Dendritic cell treated with granulocyte-macrophage colony-stimulating factor and Interleukin-4, amounts not matched to agents 40 ng/mL and 50 ng/mL, for 4 days (primary cell): ENCODE measurements around the gene GLYATL3.

Experiments used
- H3K27ac Mint-ChIP-seq: one replicate; pipeline ENCODE4 v1.8.0; 2022; ENCODE audit warnings: mild to moderate bottlenecking, mixed read lengths
- H3K27me3 Mint-ChIP-seq: one replicate; pipeline ENCODE4 v1.8.0; 2022; ENCODE audit warnings: mild to moderate bottlenecking, mixed read lengths
- H3K36me3 Mint-ChIP-seq: one replicate; pipeline ENCODE4 v1.8.0; 2022; ENCODE audit warnings: low read depth, mixed read lengths
- H3K4me1 Mint-ChIP-seq: one replicate; pipeline ENCODE4 v1.8.0; 2022; ENCODE audit warnings: low read depth, mixed read lengths
- H3K4me3 Mint-ChIP-seq: one replicate; pipeline ENCODE4 v1.8.0; 2022; ENCODE audit warnings: mild to moderate bottlenecking, moderate library complexity, mixed read lengths
- H3K9me3 Mint-ChIP-seq: one replicate; pipeline ENCODE4 v1.8.0; 2022; ENCODE audit warnings: mixed read lengths
- intact Hi-C: fragments of 100-400 bp; cut with micrococcal nuclease; formaldehyde crosslinking; loops from one replicate; pipeline ENCODE4 v1.15.0; 2022

Gene GLYATL3

DNA sequence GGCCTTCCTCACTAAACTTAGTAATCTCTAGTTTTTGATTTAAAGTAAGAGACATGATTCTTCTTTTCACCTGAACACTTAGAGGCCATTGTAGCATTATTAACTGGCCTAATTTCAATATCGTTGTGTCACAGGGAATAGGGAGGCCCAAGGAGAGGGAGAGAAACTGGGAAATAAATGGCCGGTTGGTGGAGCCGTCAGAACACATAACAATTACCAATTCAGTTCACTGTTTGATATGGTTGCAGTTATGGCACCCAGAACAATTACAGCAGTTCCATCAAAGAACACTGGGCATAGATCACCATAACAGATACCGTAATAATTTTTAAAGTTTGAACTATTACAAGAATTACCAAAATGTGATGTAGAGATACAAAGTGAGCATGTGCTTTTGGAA lies 9.1 kb upstream of the GLYATL3 start:
- no peak overlapping the region for H3K4me3 Mint-ChIP-seq
- H3K9me3 Mint-ChIP-seq = no peaks in the 10 kb centered on the region
- H3K36me3 Mint-ChIP-seq = peaks cover 30% of the 10 kb centered on the region
- no peaks in the 10 kb centered on the region for H3K4me1 Mint-ChIP-seq
- no peaks in the 10 kb centered on the region for H3K27me3 Mint-ChIP-seq
- H3K27ac Mint-ChIP-seq = no peak overlapping the region
- intact Hi-C loops = no loop called here

- intact Hi-C loops = no loop called here
- H3K4me3 Mint-ChIP-seq = no peak overlapping the region
- no peaks in the 10 kb centered on the region for H3K27me3 Mint-ChIP-seq
- H3K36me3 Mint-ChIP-seq = no peaks in the 10 kb centered on the region
- H3K27ac Mint-ChIP-seq = no peak overlapping the region
- no peaks in the 10 kb centered on the region for H3K9me3 Mint-ChIP-seq
- no peaks in the 10 kb centered on the region for H3K4me1 Mint-ChIP-seq
Measured at GRCh38 chr6:49497304-49497703, 2.4 kb upstream of the GLYATL3 start.

DNA sequence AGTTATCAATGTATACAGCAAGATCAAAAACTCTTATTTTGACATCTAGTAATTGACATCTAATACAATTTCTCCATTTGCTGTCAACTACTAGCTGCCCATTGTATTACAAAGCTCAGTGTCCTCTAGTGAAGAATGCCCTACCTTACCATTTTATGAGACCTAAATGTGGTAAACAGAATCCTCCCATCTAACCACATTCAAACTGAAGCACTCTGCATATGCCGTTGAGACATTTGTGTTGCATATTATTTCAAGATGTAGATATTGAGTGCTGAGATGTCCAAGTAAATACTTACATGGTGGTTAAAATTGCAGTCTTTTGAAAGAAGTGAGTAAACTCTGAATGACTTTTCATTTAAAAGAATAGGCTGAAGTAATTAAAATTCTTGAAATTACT lies 597 bp upstream of the GLYATL3 start:
- H3K9me3 Mint-ChIP-seq = no peaks in the 10 kb centered on the region
- no peak overlapping the region for H3K4me3 Mint-ChIP-seq
- intact Hi-C loops = no loop called here
- no peak overlapping the region for H3K27ac Mint-ChIP-seq
- H3K4me1 Mint-ChIP-seq = no peaks in the 10 kb centered on the region
- no peaks in the 10 kb centered on the region for H3K27me3 Mint-ChIP-seq
- H3K36me3 Mint-ChIP-seq = no peaks in the 10 kb centered on the region

- intact Hi-C loops = no loop called here
- H3K9me3 Mint-ChIP-seq = peaks cover 7% of the 10 kb centered on the region
Measured at GRCh38 chr6:49504666-49505065, 4.9 kb downstream of the GLYATL3 start.

DNA sequence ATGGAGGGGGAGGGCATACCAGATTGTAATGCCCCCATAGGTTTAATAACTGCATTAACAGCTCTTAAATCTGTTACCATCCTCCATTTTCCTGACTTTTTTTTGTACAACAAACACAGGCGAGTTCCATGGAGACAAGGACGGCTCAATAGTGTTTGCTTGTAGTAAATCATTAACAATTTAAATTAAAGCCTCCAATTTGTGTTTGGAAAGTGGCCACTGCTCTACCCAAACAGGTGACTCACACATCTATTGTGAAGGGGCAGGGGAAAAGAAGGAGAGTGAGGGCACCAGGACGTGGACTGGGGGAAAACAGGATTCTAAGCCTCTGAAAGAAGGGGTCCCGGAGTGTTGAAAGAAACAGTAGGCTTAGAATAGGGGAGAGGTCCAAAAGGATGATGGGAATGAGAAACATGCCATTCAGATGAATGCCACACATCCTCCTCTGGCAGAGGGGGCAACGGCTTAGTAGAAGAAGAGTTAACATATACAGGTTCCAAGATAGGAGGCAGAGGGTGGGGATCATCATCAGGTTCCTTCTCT lies 6.9 kb downstream of the GLYATL3 start:
- Mint-ChIP-seq H3K4me1 (no peaks in the 10 kb centered on the region), H3K27me3 (no peaks in the 10 kb centered on the region)

More at GRCh38 chr6:49504666-49505065, 4.9 kb downstream of the GLYATL3 start:
- H3K27me3 Mint-ChIP-seq = no peaks in the 10 kb centered on the region
- H3K4me3 Mint-ChIP-seq = no peak overlapping the region
- no peaks in the 10 kb centered on the region for H3K4me1 Mint-ChIP-seq
- H3K27ac Mint-ChIP-seq = no peak overlapping the region
- H3K36me3 Mint-ChIP-seq = no peaks in the 10 kb centered on the region

GRCh38 chr6:49509342-49509741 lies 9.6 kb downstream of the GLYATL3 start:
- intact Hi-C loops = no loop called here
- no peak overlapping the region for H3K4me3 Mint-ChIP-seq
- H3K27me3 Mint-ChIP-seq = no peaks in the 10 kb centered on the region

More for the DNA sequence above, 6.9 kb downstream of the GLYATL3 start:
- Mint-ChIP-seq H3K36me3 (no peaks in the 10 kb centered on the region), H3K4me3 (no peak overlapping the region), H3K27ac (no peak overlapping the region), H3K9me3 (peaks cover 7% of the 10 kb centered on the region)
- intact Hi-C loops = no loop called here

GRCh38 chr6:49513153-49513989 lies 13.6 kb downstream of the GLYATL3 start:
- Mint-ChIP-seq H3K27ac (no peak overlapping the region), H3K4me1 (no peaks in the 10 kb centered on the region), H3K36me3 (no peaks in the 10 kb centered on the region), H3K27me3 (peaks cover 6% of the 10 kb centered on the region), H3K9me3 (no peaks in the 10 kb centered on the region), H3K4me3 (no peak overlapping the region)
- intact Hi-C loops = no loop called here

More at GRCh38 chr6:49509342-49509741, 9.6 kb downstream of the GLYATL3 start:
- Mint-ChIP-seq H3K4me1 (no peaks in the 10 kb centered on the region), H3K36me3 (no peaks in the 10 kb centered on the region), H3K9me3 (peaks cover 7% of the 10 kb centered on the region), H3K27ac (no peak overlapping the region)

DNA sequence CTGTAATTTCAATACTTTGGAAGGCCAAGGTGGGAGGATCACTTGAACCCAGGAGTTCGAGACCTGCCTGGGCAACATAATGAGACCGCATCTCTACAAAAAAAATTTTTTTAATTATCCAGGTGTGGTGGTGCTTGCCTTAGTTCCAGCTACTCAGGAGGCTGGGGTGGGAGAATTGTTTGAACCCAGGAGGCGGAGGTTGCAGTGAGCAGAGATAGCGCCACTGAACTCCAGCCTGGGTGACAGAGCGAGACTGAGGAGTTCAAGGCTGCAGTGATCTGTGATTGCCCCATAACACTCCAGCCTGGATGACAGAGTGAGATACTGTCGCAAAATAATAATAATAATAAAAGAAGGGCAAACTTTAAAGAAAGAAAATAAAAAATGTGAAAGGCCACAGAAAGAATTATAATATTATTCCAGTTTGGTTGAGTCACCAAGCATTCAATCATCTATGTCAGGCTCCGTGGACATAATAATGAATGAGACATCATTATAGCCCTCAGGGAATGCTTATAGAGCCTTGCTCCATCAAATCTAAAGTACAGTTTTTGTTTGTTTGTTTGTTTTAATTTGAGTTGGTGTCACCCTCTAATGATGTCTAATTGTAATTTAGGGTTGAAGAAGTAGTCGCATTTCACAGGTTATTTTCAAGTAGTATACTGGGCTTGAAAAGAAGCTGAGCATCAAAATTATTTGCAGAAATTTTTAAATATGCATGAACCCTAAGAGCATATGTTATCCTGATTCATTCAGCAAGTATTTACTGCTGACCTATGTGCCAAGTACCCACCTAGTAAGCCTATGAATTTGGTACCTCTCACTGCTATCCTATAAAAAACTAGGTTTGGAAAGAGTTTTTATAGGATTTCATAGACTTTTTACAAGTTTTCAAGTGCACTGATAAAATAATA lies 15.1 kb downstream of the GLYATL3 start:
- H3K4me1 Mint-ChIP-seq = no peaks in the 10 kb centered on the region
- no peaks in the 10 kb centered on the region for H3K9me3 Mint-ChIP-seq
- no peak overlapping the region for H3K4me3 Mint-ChIP-seq
- peaks cover 6% of the 10 kb centered on the region for H3K27me3 Mint-ChIP-seq
- intact Hi-C loops = no loop called here
- H3K27ac Mint-ChIP-seq = no peak overlapping the region
- no peaks in the 10 kb centered on the region for H3K36me3 Mint-ChIP-seq

DNA sequence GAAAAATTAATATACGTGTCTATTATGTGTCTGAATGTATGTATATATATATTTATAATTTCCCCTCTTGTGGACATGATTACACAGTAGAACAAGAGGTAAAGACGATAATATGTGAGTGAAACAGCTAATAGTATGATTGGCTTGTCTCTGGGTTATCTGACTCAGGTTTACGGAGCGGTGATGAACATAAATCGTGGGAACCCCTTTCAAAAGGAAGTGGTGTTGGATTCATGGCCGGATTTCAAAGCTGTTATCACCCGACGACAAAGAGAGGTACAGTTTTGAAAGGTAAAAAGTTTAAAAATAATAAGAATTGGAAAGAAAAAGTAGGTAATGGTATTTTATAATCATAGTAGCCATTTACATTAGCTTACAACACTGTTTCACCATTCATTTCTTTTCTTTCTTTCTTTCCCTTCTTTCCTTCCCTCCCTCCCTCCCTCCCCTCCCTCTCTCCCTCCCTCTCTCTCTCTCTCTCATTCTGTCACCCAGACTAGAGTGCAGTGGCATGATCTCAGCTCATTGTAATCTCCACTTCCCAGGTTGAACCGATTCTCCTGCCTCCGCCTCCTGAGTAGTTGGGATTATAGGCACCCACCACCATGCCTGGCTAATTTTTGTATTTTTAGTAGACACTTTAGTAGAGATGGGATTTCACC lies 15.9 kb downstream of the GLYATL3 start:
- Mint-ChIP-seq H3K4me1 (no peaks in the 10 kb centered on the region), H3K9me3 (no peaks in the 10 kb centered on the region), H3K27me3 (peaks cover 6% of the 10 kb centered on the region), H3K36me3 (no peaks in the 10 kb centered on the region), H3K27ac (no peak overlapping the region), H3K4me3 (no peak overlapping the region)
- intact Hi-C loops = no loop called here

DNA sequence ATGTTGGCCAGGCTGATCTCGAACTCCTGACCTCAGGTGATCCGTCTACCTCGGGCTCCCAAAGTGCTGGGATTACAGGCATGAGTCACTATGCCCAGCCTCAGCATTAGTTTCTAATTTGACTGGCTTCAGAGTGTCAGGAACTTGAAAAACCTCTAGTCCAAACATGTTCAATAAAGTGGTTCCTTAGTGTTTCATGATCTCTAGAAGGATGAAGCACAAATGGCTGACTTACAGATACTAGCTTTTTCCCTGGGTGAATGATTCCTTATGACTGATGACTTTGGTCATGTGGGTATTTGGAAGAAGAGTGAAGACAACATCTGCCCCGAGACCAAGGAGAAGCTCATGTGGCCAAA lies 16.4 kb downstream of the GLYATL3 start:
- no peaks in the 10 kb centered on the region for H3K36me3 Mint-ChIP-seq
- H3K4me3 Mint-ChIP-seq = no peak overlapping the region
- intact Hi-C loops = no loop called here
- H3K4me1 Mint-ChIP-seq = no peaks in the 10 kb centered on the region
- H3K27ac Mint-ChIP-seq = no peak overlapping the region
- H3K9me3 Mint-ChIP-seq = no peaks in the 10 kb centered on the region
- H3K27me3 Mint-ChIP-seq = peaks cover 6% of the 10 kb centered on the region

DNA sequence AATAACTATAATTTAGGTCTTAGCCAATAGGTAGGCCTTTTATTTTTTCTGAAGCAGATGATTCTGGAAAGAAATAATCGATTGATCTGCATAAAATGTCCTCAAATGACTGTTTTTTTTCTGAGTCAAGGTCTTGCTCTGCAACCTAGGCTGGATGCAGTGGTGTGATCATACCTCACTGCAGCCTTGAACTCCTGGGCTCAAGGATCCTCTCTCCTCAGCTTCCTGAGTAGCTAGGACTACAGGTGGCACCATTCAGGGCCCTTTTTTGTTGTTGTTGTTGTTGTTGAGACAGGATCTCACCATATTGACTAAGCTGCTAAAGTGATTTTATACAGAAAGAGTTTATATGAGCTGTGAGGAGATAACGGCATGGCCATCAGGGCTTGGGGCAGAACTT lies 18.2 kb downstream of the GLYATL3 start:
- Mint-ChIP-seq H3K9me3 (no peaks in the 10 kb centered on the region), H3K27ac (no peak overlapping the region), H3K4me1 (no peaks in the 10 kb centered on the region), H3K27me3 (peaks cover 6% of the 10 kb centered on the region), H3K36me3 (no peaks in the 10 kb centered on the region), H3K4me3 (no peak overlapping the region)
- intact Hi-C loops = no loop called here

DNA sequence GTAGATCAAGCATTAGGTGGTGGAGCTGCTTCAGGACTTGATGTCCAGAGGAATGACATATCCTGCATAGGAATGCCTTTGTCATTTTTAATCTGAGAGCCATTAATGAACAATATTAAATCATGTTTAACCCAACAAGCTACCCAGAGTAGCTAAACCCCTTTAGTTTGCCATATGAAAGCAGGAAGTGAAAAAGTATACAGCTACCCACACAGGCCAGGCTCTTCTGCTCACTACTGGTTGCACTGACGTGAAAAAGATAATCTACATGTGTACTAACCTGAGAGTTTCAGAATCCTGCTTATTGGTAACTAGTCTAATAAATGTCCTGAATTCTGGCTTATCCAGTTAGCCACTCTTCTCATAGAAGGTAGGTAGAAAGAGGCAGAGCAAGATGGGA lies 19.9 kb downstream of the GLYATL3 start:
- intact Hi-C loops = no loop called here

DNA sequence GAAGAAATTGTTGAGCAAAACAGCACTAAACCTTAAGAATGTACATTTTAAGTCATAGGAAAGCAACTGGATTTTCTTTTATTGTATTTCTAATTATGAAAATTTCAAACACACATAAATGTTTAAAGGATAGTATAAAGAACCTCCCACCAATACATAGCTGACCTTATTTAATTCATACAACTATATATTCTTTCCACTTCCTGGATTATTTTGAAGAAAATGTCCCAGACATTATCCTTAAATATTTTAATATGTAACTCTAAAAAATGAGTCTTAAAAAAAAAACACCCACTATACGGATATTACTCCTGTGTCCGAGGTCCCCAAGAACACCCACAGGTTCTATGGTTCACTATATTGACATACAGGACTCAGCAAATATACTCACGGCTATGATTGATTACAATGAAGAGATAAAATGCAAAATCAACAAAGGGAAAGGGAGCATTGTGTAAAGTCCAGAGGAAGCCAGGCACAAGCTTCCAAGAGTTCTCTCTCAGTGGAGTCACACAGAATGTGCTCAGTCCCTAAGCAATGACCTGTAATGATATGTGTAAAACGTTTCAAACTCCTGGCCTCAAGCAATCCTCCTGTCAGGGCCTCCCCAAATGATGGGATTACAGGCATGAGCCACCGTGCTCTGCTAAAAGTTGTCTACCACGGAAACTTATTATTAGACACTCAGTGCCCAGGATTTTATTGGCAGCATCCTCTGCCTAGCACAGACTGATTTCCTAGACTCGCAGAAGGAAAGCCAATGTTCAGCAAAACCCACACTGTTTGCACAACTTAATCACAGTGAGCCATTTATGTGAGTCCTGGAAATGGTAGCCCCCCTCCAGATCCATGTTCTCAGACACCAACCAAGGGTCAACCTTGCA lies 23.2 kb downstream of the GLYATL3 start:
- Mint-ChIP-seq H3K27ac (no peak overlapping the region), H3K4me1 (no peaks in the 10 kb centered on the region), H3K36me3 (no peaks in the 10 kb centered on the region), H3K27me3 (no peaks in the 10 kb centered on the region), H3K9me3 (no peaks in the 10 kb centered on the region), H3K4me3 (no peak overlapping the region)
- intact Hi-C loops = no loop called here

More for the DNA sequence above, 19.9 kb downstream of the GLYATL3 start:
- Mint-ChIP-seq H3K4me3 (no peak overlapping the region), H3K27me3 (peaks cover 4% of the 10 kb centered on the region), H3K27ac (no peak overlapping the region), H3K9me3 (no peaks in the 10 kb centered on the region), H3K4me1 (no peaks in the 10 kb centered on the region), H3K36me3 (no peaks in the 10 kb centered on the region)
